OCI-LY1 (cell line): ENCODE measurements around the gene TBC1D5.

Source experiments
- H2AFZ ChIP-seq: fragments of 200-600 bp; sonication (generic), shearing (Covaris generic); 2 replicates; pipeline ENCODE4 v1.6.0; 2014; ENCODE audit warnings: antibody characterized with exemption, mild to moderate bottlenecking, low read length
- H3F3A ChIP-seq: fragments of 200-600 bp; sonication (generic), shearing (Covaris generic); 2 replicates; pipeline ENCODE4 v1.6.0; 2014; ENCODE audit warnings: mild to moderate bottlenecking, antibody characterized with exemption, low read length, moderate library complexity; ENCODE audit not compliant: insufficient read depth
- H3K27ac ChIP-seq: fragments of 200-600 bp; sonication (generic); 2 replicates; pipeline ENCODE4 v1.5.1; 2014; ENCODE audit warnings: low read length, mixed run types, mild to moderate bottlenecking, low read depth; ENCODE audit not compliant: poor library complexity, severe bottlenecking
- H3K27me3 ChIP-seq: fragments of 200-600 bp; sonication (generic); 2 replicates; pipeline ENCODE4 v1.6.0; 2014; ENCODE audit warnings: antibody characterized with exemption, mild to moderate bottlenecking, low read length, moderate library complexity; ENCODE audit not compliant: insufficient read depth
- H3K36me3 ChIP-seq: fragments of 200-600 bp; sonication (generic); 2 replicates; pipeline ENCODE4 v1.6.1; 2014; ENCODE audit warnings: mild to moderate bottlenecking, antibody characterized with exemption, low read length, moderate library complexity, mixed read lengths; ENCODE audit not compliant: insufficient read depth
- H3K4me1 ChIP-seq: fragments of 200-600 bp; sonication (generic); 2 replicates; pipeline ENCODE4 v1.5.1; 2014; ENCODE audit warnings: mild to moderate bottlenecking, low read length, moderate library complexity; ENCODE audit not compliant: insufficient read depth, severe bottlenecking
- H3K4me2 ChIP-seq: fragments of 200-600 bp; sonication (generic), shearing (Covaris generic); 2 replicates; pipeline ENCODE4 v1.6.1; 2014; ENCODE audit warnings: low read length
- H3K4me3 ChIP-seq: fragments of 200-600 bp; sonication (generic); 2 replicates; pipeline ENCODE4 v1.5.1; 2014; ENCODE audit warnings: low read length, low read depth, mild to moderate bottlenecking, mixed read lengths; ENCODE audit not compliant: poor library complexity, severe bottlenecking
- H3K79me2 ChIP-seq: fragments of 200-600 bp; shearing (Covaris generic); 2 replicates; pipeline ENCODE4 v1.6.1; 2016; ENCODE audit warnings: mixed run types, low read length, mixed read lengths; ENCODE audit not compliant: insufficient read depth
- H3K9ac ChIP-seq: fragments of 200-600 bp; sonication (generic), shearing (Covaris generic); 2 replicates; pipeline ENCODE4 v1.6.1; 2014; ENCODE audit warnings: mild to moderate bottlenecking, low read length, mixed read lengths
- H3K9me2 ChIP-seq: fragments of 200-600 bp; sonication (generic), shearing (Covaris generic); 2 replicates; pipeline ENCODE4 v1.6.1; 2014; ENCODE audit warnings: low read depth, mild to moderate bottlenecking, low read length, mixed read lengths
- H3K9me3 ChIP-seq: fragments of 200-600 bp; shearing (Covaris generic); 2 replicates; pipeline ENCODE4 v1.6.1; 2014; ENCODE audit warnings: low read length, mixed read lengths
- H4K20me1 ChIP-seq: fragments of 200-600 bp; sonication (generic), shearing (Covaris generic); 2 replicates; pipeline ENCODE4 v1.6.0; 2016; ENCODE audit warnings: mild to moderate bottlenecking, low read length; ENCODE audit not compliant: insufficient read depth
- EZH2 ChIP-seq: fragments of 200-600 bp; sonication (generic), shearing (Covaris generic); IDR thresholded peaks from 2 replicates; pipeline ENCODE4 v1.8.0; 2017; ENCODE audit warnings: borderline replicate concordance, mixed run types, mild to moderate bottlenecking, antibody characterized with exemption, low read length, moderate library complexity, mixed read lengths
- TF ChIP-seq, protein P1 (sequence below): fragments of 200-600 bp; sonication (generic), shearing (Covaris generic); IDR thresholded peaks from 2 replicates; pipeline ENCODE4 v1.5.1; 2017; ENCODE audit warnings: mild to moderate bottlenecking, antibody characterized with exemption, low read length, moderate library complexity, mixed read lengths

TBC1D5 gene

DNA sequence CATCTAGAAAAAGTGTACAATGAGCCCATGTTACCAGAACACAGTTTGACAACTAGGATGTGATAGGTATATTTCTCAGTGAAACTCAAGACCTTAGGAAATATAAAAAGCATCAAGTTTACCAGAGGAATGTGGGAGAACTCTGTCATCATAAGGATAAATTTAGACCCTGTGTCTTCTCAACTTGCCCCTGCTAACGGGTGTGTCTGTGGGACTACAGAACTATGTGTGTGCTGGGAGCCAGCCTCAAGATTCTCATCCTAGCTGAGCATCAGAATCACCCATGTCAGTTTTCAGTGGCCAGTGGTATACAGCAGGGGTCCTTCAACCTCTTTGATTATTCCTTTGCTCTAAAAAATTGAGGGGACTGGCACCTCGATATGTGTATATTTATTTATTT lies 464.4 kb downstream of the TBC1D5 start:
- TF ChIP-seq, protein P1, sequence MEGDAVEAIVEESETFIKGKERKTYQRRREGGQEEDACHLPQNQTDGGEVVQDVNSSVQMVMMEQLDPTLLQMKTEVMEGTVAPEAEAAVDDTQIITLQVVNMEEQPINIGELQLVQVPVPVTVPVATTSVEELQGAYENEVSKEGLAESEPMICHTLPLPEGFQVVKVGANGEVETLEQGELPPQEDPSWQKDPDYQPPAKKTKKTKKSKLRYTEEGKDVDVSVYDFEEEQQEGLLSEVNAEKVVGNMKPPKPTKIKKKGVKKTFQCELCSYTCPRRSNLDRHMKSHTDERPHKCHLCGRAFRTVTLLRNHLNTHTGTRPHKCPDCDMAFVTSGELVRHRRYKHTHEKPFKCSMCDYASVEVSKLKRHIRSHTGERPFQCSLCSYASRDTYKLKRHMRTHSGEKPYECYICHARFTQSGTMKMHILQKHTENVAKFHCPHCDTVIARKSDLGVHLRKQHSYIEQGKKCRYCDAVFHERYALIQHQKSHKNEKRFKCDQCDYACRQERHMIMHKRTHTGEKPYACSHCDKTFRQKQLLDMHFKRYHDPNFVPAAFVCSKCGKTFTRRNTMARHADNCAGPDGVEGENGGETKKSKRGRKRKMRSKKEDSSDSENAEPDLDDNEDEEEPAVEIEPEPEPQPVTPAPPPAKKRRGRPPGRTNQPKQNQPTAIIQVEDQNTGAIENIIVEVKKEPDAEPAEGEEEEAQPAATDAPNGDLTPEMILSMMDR, result no peak
- Histone ChIP-seq H2AFZ (no peak overlapping the region), H3K79me2 (no peaks in the 10 kb centered on the region), H3F3A (no peaks in the 10 kb centered on the region), H3K4me1 (no peaks in the 10 kb centered on the region), H3K27me3 (no peaks in the 10 kb centered on the region), H3K4me2 (no peak overlapping the region), H3K9me2 (no peaks in the 10 kb centered on the region), H3K36me3 (no peaks in the 10 kb centered on the region), H3K27ac (no peak overlapping the region), H3K9ac (no peak overlapping the region), H3K4me3 (no peak overlapping the region), H4K20me1 (no peaks in the 10 kb centered on the region), H3K9me3 (no peaks in the 10 kb centered on the region)

DNA sequence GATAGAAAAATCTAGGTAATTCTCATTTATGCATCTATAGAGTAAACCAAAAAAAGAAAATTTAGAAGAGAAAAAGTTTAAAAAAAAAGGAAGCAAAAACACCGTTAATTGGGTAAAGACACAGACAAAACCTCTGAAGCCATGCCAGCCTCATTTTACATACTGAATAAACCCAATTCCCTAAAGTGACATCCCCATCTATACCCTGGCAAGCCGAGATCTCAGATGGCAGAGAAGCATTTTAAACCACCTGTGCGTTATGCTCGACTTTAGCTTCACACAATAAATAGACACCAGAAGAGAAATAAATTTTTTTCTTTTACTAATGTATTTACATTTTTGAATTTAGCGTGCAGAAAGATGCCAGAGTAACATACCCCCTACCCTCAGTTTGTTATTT lies 475.6 kb downstream of the TBC1D5 start:
- H3K4me1 ChIP-seq, result peaks cover 26% of the 10 kb centered on the region
- H3K79me2 ChIP-seq, result no peaks in the 10 kb centered on the region
- no peaks in the 10 kb centered on the region for H3K9me3 ChIP-seq
- no peak overlapping the region for H3K9ac ChIP-seq
- no peak overlapping the region for H3K27ac ChIP-seq
- H3K4me3 ChIP-seq, result no peak overlapping the region
- H3K9me2 ChIP-seq, result no peaks in the 10 kb centered on the region
- no peaks in the 10 kb centered on the region for H3K36me3 ChIP-seq
- no peak overlapping the region for H2AFZ ChIP-seq
- H3K27me3 ChIP-seq, result no peaks in the 10 kb centered on the region
- no peak overlapping the region for H3K4me2 ChIP-seq
- H3F3A ChIP-seq, result no peaks in the 10 kb centered on the region
- no peaks in the 10 kb centered on the region for H4K20me1 ChIP-seq
- TF ChIP-seq, protein P1, result no peak
- no peak for TF ChIP-seq EZH2

DNA sequence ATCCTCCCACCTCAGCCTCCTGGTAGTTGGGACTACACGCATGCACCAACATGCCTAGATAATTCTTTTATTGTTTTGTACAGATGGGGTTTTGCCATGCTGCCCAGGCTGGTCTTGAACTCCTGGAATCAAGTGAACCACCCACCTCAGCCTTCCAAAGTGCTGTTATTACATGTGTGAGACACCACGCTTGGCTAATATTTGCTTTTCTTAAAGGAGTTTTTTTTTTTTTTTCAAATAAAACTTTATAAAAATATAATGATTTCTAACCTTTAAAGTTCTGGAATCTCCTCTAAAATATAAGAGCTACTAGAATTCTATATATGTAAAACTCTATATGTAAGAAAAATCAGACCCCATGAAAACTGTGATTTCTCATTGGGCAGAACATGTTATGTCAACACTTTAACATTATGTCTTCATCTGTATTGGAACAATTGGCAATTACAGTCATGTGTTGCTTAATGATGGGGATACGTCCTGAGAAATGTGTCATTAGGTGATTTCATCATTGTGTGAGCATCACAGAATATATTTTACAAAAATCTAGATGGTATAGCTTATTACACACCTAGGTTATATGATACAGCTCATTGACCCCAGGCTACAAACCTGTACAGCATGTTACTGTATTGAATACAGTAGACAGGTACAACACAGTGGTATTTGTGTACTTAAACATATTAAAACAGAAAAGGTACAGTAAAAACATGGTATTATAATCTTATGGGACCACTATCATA lies 480.6 kb downstream of the TBC1D5 start:
- Histone ChIP-seq H3K9ac (no peak overlapping the region), H3F3A (no peaks in the 10 kb centered on the region), H3K9me2 (no peaks in the 10 kb centered on the region), H2AFZ (no peak overlapping the region), H3K27me3 (no peaks in the 10 kb centered on the region), H3K27ac (no peak overlapping the region), H4K20me1 (no peaks in the 10 kb centered on the region), H3K36me3 (no peaks in the 10 kb centered on the region), H3K9me3 (no peaks in the 10 kb centered on the region), H3K79me2 (no peaks in the 10 kb centered on the region), H3K4me1 (peaks cover 22% of the 10 kb centered on the region), H3K4me3 (no peak overlapping the region), H3K4me2 (no peak overlapping the region)
- TF ChIP-seq EZH2, result no peak
- TF ChIP-seq, protein P1, result no peak
